ENCODE measurements around the gene ACAN.

Gene ACAN

DNA sequence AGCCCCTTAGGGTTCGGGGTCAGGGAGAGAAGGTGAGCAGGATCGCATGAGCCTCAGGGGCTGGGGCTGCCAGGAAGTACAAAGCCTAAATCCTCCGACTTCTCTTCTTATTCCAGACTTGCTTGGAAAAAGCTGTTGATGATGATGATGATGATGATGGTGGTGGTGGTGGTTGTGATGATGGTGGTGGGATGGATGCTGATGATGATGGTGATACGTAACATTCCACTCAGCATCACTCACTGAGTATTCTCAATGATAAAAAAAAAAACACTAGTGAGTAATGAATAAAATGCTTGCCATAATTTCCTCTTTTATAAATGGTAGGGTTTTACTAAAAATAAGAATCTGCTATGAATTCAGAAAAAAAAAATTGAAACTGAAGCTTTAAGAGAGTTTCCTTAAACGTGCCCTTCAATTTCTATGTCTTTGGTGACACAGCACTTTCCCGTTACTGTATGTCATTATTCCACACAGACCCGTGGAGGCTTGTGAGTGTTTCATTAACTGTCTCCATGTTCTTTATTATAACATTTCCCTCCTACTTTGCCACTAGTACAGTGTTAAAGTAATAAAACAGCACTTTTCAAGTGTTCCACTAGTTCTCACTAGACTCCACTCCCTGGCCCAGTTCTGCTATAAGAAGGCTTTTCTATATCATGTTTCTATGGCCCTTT lies 5.4 kb upstream of the ACAN start:
- TF ChIP-seq SIN3A (IDR thresholded peaks at IDR 0.05; ENCODE audit: borderline replicate concordance, insufficient read depth, low read length) (no peak), POLR2AphosphoS5 (IDR thresholded peaks at IDR 0.05; ENCODE audit: low read depth, low read length) (no peak), TAF1 (IDR thresholded peaks at IDR 0.05; ENCODE audit: borderline replicate concordance, insufficient read depth, low read length) (no peak), FOXP2 (optimal IDR thresholded peaks at IDR 0.05; ENCODE audit: borderline replicate concordance, extremely low read depth, extremely low read length, insufficient read depth) (no peak)
- TF ChIP-seq, protein P1, sequence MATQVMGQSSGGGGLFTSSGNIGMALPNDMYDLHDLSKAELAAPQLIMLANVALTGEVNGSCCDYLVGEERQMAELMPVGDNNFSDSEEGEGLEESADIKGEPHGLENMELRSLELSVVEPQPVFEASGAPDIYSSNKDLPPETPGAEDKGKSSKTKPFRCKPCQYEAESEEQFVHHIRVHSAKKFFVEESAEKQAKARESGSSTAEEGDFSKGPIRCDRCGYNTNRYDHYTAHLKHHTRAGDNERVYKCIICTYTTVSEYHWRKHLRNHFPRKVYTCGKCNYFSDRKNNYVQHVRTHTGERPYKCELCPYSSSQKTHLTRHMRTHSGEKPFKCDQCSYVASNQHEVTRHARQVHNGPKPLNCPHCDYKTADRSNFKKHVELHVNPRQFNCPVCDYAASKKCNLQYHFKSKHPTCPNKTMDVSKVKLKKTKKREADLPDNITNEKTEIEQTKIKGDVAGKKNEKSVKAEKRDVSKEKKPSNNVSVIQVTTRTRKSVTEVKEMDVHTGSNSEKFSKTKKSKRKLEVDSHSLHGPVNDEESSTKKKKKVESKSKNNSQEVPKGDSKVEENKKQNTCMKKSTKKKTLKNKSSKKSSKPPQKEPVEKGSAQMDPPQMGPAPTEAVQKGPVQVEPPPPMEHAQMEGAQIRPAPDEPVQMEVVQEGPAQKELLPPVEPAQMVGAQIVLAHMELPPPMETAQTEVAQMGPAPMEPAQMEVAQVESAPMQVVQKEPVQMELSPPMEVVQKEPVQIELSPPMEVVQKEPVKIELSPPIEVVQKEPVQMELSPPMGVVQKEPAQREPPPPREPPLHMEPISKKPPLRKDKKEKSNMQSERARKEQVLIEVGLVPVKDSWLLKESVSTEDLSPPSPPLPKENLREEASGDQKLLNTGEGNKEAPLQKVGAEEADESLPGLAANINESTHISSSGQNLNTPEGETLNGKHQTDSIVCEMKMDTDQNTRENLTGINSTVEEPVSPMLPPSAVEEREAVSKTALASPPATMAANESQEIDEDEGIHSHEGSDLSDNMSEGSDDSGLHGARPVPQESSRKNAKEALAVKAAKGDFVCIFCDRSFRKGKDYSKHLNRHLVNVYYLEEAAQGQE (IDR thresholded peaks at IDR 0.05; ENCODE audit: insufficient read depth in 1 of 2, low read depth in 2 of 2, low read length in 2 of 2), result no peak

- TF ChIP-seq TAF1 (IDR thresholded peaks at IDR 0.05; ENCODE audit: borderline replicate concordance, insufficient read depth, low read length) (no peak), SIN3A (IDR thresholded peaks at IDR 0.05; ENCODE audit: borderline replicate concordance, insufficient read depth, low read length) (no peak), POLR2AphosphoS5 (IDR thresholded peaks at IDR 0.05; ENCODE audit: low read depth, low read length) (no peak), FOXP2 (optimal IDR thresholded peaks at IDR 0.05; ENCODE audit: borderline replicate concordance, extremely low read depth, extremely low read length, insufficient read depth) (no peak)
- TF ChIP-seq, protein P1 (IDR thresholded peaks at IDR 0.05; ENCODE audit: insufficient read depth in 1 of 2, low read depth in 2 of 2, low read length in 2 of 2), result no peak
These were observed 3.9 kb upstream of the ACAN start for GRCh38 chr15:88799341-88799740.

DNA sequence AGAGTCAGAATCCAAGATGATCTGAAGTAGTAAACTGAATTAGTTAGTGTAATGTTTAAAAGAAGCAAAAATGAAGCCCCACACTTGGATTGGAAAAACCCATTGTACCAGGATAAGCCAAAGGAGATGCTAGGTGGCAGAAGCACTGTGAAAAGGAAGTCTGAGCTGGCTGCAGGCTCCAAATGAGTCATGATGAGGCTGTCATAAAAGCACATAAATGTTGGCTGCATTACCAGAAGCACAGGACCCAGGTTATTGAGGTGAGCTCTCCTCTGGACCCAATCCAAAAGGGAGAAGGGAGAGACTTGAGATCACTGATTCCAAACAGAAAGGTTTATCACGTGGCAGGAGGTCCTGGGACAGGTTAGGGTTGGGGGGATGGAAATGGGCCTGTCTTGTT lies 3.2 kb upstream of the ACAN start:
- TF ChIP-seq TAF1 (IDR thresholded peaks at IDR 0.05; ENCODE audit: borderline replicate concordance, insufficient read depth, low read length), result no peak
- TF ChIP-seq FOXP2 (optimal IDR thresholded peaks at IDR 0.05; ENCODE audit: borderline replicate concordance, extremely low read depth, extremely low read length, insufficient read depth), result no peak
- TF ChIP-seq, protein P1 (IDR thresholded peaks at IDR 0.05; ENCODE audit: insufficient read depth in 1 of 2, low read depth in 2 of 2, low read length in 2 of 2), result no peak
- TF ChIP-seq POLR2AphosphoS5 (IDR thresholded peaks at IDR 0.05; ENCODE audit: low read depth, low read length), result no peak
- no peak for TF ChIP-seq SIN3A (IDR thresholded peaks at IDR 0.05; ENCODE audit: borderline replicate concordance, insufficient read depth, low read length)

GRCh38 chr15:88800738-88801137 lies 2.5 kb upstream of the ACAN start:
- TF ChIP-seq POLR2AphosphoS5 (IDR thresholded peaks at IDR 0.05; ENCODE audit: low read depth, low read length) (no peak), FOXP2 (optimal IDR thresholded peaks at IDR 0.05; ENCODE audit: borderline replicate concordance, extremely low read depth, extremely low read length, insufficient read depth) (no peak)

- no peak for TF ChIP-seq POLR2AphosphoS5 (IDR thresholded peaks at IDR 0.05; ENCODE audit: low read depth, low read length)
- TF ChIP-seq, protein P1 (IDR thresholded peaks at IDR 0.05; ENCODE audit: insufficient read depth in 1 of 2, low read depth in 2 of 2, low read length in 2 of 2), result no peak
- no peak for TF ChIP-seq TAF1 (IDR thresholded peaks at IDR 0.05; ENCODE audit: borderline replicate concordance, insufficient read depth, low read length)
These were observed 816 bp upstream of the ACAN start for GRCh38 chr15:88802250-88802990.

All from PFSK-1 (cell line).